ENCODE data around the gene S100A8. TPM values are rescaled to one million over a fixed set of nuclear protein-coding genes. Genes with fewer than 3 reads are reported as not detected.
A peak's percentile ranks its signal among the peaks of the same experiment; 100 is the strongest.

Gene S100A8
- polyA plus RNA-seq, 1 donor (not counting 4 experiments of a cell fraction or from before 2014, with no cell fraction given): 403 TPM

DNA sequence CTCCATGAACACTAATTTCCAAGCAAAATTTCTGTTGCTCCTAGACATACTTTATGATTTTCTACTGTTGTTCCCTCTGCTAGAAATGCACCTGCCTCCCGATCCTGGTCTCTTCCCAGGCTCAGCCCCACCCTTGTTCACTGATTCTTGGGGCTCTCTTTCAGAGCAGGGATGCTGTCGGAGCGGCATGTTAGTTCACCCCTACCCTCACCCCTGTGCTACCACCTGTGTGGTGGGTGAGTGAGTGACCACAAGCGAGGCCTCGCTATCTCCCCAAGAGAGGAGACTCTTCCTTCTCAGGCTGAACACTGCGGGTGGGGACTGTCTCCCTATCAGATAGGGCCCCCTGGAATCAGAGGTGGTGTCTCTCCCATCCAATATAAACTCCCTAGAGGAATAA lies 4.9 kb upstream of the S100A8 start:
- FAIRE-seq: no peak
- H3K4me2 ChIP-seq (ENCODE audit: control insufficient read depth, extremely low read depth, insufficient read depth, low read depth, low read length): no peak overlapping the region
- no peak overlapping the region for H3K27ac ChIP-seq (ENCODE audit: control insufficient read depth, insufficient read depth, low read length)
- H3K9me1 ChIP-seq (ENCODE audit: control insufficient read depth, extremely low read depth, insufficient read depth, low read length): no peaks in the 10 kb centered on the region
- no peak overlapping the region for H3K4me3 ChIP-seq (ENCODE audit: control insufficient read depth in 2 of 3, extremely low read depth in 1 of 3, insufficient read depth in 2 of 3, low read depth in 1 of 3, low read length in 3 of 3)
- H3K27me3 ChIP-seq (ENCODE audit: control insufficient read depth, extremely low read depth, insufficient read depth, low read length): peaks cover 11% of the 10 kb centered on the region
- H3K9me3 ChIP-seq (ENCODE audit: control insufficient read depth, low read depth, low read length): no peaks in the 10 kb centered on the region
- H3K79me2 ChIP-seq (ENCODE audit: control insufficient read depth, insufficient read depth, low read length): no peaks in the 10 kb centered on the region
- H4K20me1 ChIP-seq (ENCODE audit: control insufficient read depth, extremely low read depth, insufficient read depth, low read length): no peaks in the 10 kb centered on the region
- TF ChIP-seq, protein P1, sequence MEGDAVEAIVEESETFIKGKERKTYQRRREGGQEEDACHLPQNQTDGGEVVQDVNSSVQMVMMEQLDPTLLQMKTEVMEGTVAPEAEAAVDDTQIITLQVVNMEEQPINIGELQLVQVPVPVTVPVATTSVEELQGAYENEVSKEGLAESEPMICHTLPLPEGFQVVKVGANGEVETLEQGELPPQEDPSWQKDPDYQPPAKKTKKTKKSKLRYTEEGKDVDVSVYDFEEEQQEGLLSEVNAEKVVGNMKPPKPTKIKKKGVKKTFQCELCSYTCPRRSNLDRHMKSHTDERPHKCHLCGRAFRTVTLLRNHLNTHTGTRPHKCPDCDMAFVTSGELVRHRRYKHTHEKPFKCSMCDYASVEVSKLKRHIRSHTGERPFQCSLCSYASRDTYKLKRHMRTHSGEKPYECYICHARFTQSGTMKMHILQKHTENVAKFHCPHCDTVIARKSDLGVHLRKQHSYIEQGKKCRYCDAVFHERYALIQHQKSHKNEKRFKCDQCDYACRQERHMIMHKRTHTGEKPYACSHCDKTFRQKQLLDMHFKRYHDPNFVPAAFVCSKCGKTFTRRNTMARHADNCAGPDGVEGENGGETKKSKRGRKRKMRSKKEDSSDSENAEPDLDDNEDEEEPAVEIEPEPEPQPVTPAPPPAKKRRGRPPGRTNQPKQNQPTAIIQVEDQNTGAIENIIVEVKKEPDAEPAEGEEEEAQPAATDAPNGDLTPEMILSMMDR (optimal IDR thresholded peaks at IDR 0.05 in 1 of 3, IDR thresholded peaks at IDR 0.05 in 1 of 3, conservative IDR thresholded peaks at IDR 0.05 in 1 of 3; ENCODE audit: extremely low read depth in 1 of 3, insufficient read depth in 2 of 3, low read length in 3 of 3): no peak
- TF ChIP-seq EZH2 (IDR thresholded peaks at IDR 0.05; ENCODE audit: low read length): no peak
- DNase-seq (ENCODE audit: low read depth, low spot score): no peak
- no peak overlapping the region for H2AFZ ChIP-seq (ENCODE audit: control insufficient read depth, low read length)
- no peak overlapping the region for H3K9ac ChIP-seq (ENCODE audit: control insufficient read depth, extremely low read depth, insufficient read depth, low read length)
- H3K4me1 ChIP-seq (ENCODE audit: control insufficient read depth, extremely low read depth, insufficient read depth, low read length): peaks cover 20% of the 10 kb centered on the region
- no peaks in the 10 kb centered on the region for H3K36me3 ChIP-seq (ENCODE audit: control insufficient read depth in 2 of 2, extremely low read depth in 1 of 2, insufficient read depth in 2 of 2, low read length in 2 of 2)
- dilution Hi-C loops (cut with MboI; ENCODE audit: extremely low pct_ligation_motif_present, low sequenced_read_pairs): no loop called here

GRCh38 chr1:153395136-153395685 lies 4.3 kb upstream of the S100A8 start:
- Histone ChIP-seq H3K9me1 (ENCODE audit: control insufficient read depth, extremely low read depth, insufficient read depth, low read length) (no peaks in the 10 kb centered on the region), H2AFZ (ENCODE audit: control insufficient read depth, low read length) (no peak overlapping the region), H3K9ac (ENCODE audit: control insufficient read depth, extremely low read depth, insufficient read depth, low read length) (no peak overlapping the region), H4K20me1 (ENCODE audit: control insufficient read depth, extremely low read depth, insufficient read depth, low read length) (no peaks in the 10 kb centered on the region), H3K36me3 (ENCODE audit: control insufficient read depth in 2 of 2, extremely low read depth in 1 of 2, insufficient read depth in 2 of 2, low read length in 2 of 2) (no peaks in the 10 kb centered on the region), H3K27me3 (ENCODE audit: control insufficient read depth, extremely low read depth, insufficient read depth, low read length) (peaks cover 11% of the 10 kb centered on the region), H3K4me3 (ENCODE audit: control insufficient read depth in 2 of 3, extremely low read depth in 1 of 3, insufficient read depth in 2 of 3, low read depth in 1 of 3, low read length in 3 of 3) (no peak overlapping the region), H3K4me2 (ENCODE audit: control insufficient read depth, extremely low read depth, insufficient read depth, low read depth, low read length) (no peak overlapping the region), H3K9me3 (ENCODE audit: control insufficient read depth, low read depth, low read length) (no peaks in the 10 kb centered on the region), H3K27ac (ENCODE audit: control insufficient read depth, insufficient read depth, low read length) (no peak overlapping the region), H3K4me1 (ENCODE audit: control insufficient read depth, extremely low read depth, insufficient read depth, low read length) (peaks cover 26% of the 10 kb centered on the region), H3K79me2 (ENCODE audit: control insufficient read depth, insufficient read depth, low read length) (no peaks in the 10 kb centered on the region)
- FAIRE-seq (peak; percentile 93), DNase-seq (ENCODE audit: low read depth, low spot score) (no peak)
- no peak for TF ChIP-seq EZH2 (IDR thresholded peaks at IDR 0.05; ENCODE audit: low read length)
- TF ChIP-seq, protein P1 (optimal IDR thresholded peaks at IDR 0.05 in 1 of 3, IDR thresholded peaks at IDR 0.05 in 1 of 3, conservative IDR thresholded peaks at IDR 0.05 in 1 of 3; ENCODE audit: extremely low read depth in 1 of 3, insufficient read depth in 2 of 3, low read length in 3 of 3): no peak
- dilution Hi-C loops (cut with MboI; ENCODE audit: extremely low pct_ligation_motif_present, low sequenced_read_pairs): no loop called here

Measured in keratinocyte (primary cell).